ENCODE data around the gene WDFY2.

- TF ChIP-seq EZH2 (IDR thresholded peaks at IDR 0.05) (no peak), POLR2AphosphoS5 (IDR thresholded peaks at IDR 0.05; ENCODE audit: borderline replicate concordance, low read depth, low read length) (no peak), FOXP2 (optimal IDR thresholded peaks at IDR 0.05; ENCODE audit: control extremely low read depth, extremely low read length, insufficient read depth) (no peak)
Observed at GRCh38 chr13:51697181-51697580, 112.9 kb downstream of the WDFY2 start.
